ENCODE measurements around the gene HEY2.
"Not testable (repeated sequence)": the region's sequence is repeated elsewhere in the genome, so short reads cannot be mapped to it uniquely, and the experiment has no call there.

The HEY2 gene

DNA sequence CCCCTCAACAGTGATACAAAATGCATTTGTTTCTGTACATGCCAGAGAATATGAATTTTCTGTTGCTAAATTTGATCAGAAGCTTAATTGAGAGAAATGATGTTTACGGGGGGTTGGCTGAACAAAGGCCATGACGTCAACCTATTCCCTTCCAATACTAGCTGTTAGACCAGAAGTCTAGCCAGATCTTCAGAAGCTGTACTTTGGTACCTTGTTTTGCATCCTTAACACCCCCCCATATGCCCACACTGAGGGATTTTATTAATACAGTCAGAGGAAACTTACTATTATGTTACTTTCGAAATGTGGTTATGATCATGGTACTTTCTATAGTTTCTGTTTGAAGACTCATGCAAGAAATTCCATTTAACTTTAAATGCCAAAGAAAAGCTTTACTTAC lies 44.4 kb downstream of the HEY2 start:
- H3K4me3 ChIP-seq (ENCODE audit: low read depth, low read length), result no peak overlapping the region

DNA sequence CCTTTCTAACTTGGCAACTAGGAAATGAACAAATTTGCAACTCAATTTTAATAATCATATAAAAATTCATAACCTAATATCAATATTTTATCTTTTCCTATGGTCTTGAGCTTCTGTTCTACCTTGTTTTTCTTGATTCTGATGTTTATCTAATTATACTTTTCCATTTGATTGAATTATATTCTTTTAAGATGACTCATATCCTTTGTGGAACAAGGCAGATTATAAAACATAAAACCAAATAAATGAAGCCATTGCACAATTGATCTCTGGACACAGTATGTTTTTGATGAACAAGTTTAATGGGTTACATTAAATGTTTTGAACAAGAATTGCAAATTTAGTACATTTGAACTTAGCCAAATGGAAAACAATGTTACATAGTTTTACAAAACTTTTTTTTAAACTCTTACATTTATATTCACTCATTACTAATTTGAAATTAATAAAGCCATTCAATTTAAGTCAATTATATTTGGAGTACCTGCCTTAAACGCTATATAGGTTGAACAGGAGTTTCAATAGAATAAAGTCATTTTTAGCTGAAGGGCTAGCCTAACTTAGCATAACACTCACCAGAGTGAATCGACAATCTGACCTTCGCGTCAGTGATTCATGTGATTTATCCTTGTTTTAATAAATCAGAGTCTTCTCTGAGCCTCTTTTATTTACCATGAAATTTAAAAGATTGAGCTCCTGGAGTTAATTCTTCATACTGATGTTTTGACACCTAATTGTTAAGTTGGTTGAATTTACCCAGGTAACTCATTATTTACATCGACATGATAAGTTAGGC lies 45.1 kb downstream of the HEY2 start:
- no peak overlapping the region for H3K4me3 ChIP-seq (ENCODE audit: low read depth, low read length)

DNA sequence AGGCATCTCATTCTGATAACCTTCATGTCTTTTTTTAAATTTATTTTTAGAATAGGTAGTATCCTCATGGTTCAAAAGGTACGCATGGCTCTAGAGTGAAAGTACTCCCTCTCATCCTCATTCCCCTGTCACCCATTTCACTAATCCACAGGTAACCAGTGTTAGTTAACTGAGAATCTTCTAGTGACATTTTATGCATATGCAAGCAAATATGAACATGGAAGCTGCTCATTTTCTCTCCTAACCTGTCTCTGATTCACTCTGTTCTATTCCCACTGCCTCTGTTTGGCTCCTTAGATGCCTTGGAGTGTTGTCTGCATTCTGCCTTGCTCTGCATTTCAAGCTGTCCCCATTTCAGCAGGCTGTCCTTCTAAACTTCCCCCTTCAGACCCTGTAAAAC lies 45.9 kb downstream of the HEY2 start:
- H3K4me3 ChIP-seq (ENCODE audit: low read depth, low read length), result no peak overlapping the region

DNA sequence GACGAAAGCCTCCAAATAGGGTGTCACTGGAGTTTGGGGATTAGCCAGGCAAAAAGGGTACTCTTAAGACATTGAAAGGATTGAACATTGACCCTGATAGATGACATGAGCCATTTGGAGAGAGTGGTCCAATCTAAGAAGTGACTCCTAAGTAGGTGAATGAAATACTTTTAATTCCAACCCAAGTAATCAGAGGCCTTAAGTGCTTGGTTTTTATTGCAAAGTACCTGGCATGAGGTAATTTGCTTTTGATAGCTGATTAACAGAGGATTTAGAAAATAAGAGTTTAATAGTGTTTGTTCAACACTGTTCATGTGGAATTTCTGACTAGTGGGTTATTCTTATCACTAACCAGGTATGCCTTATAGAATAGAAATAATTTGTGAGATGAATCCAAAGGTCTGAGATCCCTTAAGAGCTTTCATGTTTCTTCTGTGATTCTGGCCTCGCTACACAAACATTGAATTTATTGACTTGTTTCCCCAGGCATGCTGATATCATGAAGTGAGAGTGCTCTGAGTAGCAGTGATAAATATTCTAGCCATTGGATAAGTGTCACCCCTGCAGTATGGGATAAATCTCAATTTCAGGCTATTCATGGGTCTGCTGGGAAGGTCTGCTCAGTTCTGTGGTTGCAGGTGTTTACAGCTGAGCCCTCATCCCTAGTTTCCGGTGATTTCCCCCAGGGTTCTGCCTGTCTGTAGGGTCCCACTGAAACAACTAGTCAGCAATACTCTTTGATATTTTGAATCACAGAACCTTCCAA lies 47.9 kb downstream of the HEY2 start:
- no peak overlapping the region for H3K4me3 ChIP-seq (ENCODE audit: low read depth, low read length)

DNA sequence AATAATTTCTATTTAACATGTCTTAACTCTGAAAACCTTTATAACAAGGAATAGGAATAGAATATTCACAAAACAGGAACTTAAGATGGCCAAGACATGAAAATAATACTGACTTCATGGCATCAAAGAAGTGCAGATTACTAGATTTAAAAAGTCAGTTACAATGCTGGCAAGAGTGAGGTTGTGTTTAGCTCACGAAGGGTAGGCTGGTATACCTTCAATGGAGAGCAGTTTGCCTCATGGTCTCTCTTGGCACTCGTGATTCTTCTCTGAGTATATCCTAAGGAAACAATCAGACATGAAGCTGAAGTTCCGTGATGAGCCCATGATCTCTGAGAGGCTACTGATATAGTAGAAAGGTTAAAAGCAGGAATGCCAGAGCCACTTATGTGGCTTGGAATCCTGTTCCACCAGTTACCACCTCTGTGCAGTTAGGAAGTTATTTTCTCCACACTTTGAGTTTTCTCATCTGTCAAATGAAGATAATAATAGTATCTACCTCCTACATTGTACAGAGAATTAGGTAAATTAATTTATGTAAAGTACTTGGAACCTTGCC lies 48.5 kb downstream of the HEY2 start:
- H3K4me3 ChIP-seq (ENCODE audit: low read depth, low read length), result no peak overlapping the region

DNA sequence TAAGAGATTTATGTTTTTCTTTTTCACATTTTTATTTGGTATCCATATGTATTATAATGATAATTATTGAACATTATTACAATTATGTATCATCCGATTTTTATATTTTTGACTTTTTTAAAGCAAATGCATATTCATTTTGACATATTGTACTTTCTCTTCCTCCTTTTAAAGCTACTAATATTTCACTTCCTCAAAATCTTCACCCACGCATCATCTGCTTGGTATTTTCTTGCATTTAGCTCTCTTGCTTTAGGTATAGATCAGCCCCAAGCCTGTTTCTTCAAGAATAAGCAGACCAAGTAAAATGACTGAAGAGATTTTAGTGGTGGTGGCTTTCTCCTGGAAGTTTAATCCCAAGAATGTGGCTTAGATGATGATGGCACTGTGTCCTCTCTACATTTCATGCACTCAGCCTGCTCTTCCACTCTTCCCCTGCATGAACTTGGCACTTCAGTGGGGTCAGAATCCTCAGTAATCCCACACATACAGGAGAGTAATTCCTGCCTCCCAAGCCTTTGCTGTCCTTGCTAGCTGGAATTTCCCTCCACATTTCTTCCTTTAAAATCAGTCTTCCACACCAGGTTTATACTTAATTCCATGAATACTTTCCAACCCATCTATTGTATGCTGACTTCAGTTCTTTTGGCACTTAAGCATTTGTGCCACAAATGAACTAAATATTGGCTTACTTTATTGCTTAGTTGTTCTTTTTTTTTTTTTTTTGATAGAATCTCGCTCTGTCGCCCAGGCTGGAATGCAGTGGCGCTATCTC lies 49.5 kb downstream of the HEY2 start:
- H3K4me3 ChIP-seq (ENCODE audit: low read depth, low read length), result no peak overlapping the region

DNA sequence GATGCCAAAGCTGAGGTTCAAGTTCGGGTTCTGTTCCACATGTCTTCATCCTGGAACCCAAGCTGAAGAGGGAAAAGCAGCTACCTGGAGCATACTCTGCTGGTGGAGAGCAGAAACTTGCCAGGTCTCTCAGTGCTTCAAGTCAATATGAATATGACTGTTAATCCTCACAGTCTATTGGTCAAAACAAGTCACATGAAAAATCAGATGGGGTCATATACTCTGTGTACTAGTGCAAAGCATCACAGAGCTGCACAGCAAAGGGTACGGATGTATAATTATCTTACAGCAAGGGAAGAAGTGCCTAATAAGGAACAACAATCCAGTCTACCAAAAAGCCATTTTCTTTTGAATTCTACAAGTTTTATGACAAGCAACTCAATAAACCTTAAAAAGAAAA lies 53.0 kb downstream of the HEY2 start:
- no peak overlapping the region for H3K4me3 ChIP-seq (ENCODE audit: low read depth, low read length)

DNA sequence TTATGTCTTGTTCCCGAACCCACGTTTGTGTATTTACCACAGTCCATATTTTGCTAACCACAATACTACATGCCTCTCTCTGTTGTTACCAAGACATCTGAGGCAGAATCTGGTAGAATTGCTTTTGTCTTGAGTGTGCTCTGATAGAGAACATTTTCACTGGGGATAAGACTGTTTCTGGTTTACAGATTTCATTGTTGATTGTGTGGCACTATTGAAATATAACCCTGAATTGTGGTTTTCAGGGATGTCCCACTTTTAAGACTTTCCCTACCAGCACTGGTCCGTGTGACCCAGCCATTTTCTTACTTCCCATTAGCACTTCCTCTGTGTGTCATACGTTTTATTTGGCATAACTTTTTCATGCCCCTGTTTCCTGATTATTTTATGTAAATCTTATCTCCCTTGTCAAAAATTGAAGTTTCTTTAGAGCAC lies 53.5 kb downstream of the HEY2 start:
- no peak overlapping the region for H3K4me3 ChIP-seq (ENCODE audit: low read depth, low read length)

DNA sequence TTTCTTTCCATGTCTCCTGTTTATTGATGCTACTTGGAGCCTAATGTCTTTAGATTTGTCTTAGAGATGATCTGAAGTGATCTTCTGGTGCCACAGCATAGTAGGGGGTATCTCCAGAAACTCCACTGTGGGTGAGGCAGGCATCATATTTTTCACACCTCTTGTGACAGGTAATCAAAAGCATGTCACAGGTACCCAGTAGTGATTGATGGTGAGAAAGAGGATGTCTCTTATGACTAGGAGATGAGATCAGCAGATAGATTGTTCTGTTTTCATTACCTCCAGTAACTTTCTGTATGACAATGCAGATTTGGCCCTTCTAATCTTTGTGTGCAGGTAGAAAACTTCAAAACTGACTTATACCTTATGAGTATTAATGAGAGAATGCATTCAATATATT lies 54.8 kb downstream of the HEY2 start:
- no peak overlapping the region for H3K4me3 ChIP-seq (ENCODE audit: low read depth, low read length)

DNA sequence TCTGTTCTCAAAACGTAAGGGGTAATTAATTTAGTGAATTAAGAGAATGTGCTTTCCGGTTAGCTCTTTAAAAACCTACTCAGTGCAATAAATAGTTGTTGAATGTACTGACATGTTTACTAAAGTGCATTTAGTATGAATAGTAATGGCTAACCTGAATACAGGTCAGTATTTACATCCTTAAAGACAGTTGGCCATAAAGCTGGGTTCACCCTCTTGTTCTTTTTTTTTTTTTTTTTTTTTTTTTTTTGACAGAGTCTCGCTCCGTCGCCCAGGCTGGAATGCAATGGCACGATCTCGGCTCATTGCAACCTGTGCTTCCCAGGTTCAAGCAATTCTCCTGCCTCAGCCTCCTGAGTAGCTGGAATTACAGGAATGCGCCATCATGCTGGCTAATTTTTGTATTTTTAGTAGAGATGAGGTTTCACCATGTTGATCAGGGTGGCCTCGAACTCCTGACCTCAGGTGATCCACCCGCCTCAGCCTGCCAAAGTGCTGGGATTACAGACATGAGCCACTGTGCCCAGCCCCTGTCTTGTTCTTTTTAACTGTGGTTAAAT lies 55.5 kb downstream of the HEY2 start:
- not testable (repeated sequence) for H3K4me3 ChIP-seq (ENCODE audit: low read depth, low read length)

DNA sequence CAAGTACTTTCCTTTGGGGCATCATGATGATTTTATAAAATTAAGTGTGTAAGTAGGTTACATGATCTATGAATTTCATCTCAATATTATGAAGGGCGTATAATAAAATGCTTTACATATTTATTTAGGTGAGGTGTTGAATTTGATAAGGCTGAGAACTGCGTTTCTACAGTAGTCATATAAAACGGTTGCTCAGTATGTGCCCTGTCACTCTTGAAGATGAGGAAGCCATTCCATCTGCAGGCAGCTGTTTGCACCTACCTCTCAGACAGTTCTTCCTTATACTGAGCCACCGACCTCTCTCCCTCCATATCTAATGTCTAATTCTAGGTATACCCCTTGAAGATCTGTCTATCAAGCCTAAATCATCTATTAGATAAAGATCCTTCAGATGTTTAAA lies 57.4 kb downstream of the HEY2 start:
- H3K4me3 ChIP-seq (ENCODE audit: low read depth, low read length), result no peak overlapping the region

DNA sequence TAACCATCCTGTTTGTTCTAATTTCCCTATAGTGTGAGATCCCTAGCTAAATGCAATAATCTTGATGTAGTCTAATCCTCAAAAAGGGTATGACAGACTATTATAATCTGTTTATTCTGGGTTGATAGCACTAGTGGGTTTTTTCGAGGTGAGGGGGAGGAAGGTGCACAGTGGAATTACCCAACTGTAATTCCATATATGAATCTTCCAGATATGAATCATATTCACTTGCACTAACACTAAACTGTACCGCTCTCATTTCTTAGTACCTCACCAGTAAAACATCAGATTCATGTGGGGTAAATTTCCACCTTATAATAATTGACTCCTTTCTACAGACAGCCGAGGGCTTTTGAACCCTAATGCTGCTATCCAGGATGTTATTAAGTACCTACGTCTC lies 57.9 kb downstream of the HEY2 start:
- H3K4me3 ChIP-seq (ENCODE audit: low read depth, low read length), result no peak overlapping the region

DNA sequence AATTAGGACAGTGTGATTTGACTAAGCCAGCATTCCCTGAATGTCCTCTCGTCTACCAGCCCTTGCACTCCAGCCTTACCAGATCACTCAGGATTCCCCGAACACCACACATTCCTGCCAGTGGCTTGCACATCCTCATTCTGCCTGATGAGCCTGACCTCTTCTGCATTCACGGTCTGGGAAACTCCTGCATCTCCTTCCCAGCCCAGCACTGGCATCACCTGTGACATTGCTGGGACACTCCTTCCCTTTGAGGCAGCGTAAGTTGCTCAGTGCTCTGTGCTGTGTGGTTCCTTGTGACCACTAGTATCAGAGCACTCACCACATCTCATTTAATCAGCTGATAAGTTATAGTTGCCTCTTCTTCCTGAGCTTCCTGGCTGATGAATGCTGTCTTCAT lies 58.6 kb downstream of the HEY2 start:
- H3K4me3 ChIP-seq (ENCODE audit: low read depth, low read length), result no peak overlapping the region

DNA sequence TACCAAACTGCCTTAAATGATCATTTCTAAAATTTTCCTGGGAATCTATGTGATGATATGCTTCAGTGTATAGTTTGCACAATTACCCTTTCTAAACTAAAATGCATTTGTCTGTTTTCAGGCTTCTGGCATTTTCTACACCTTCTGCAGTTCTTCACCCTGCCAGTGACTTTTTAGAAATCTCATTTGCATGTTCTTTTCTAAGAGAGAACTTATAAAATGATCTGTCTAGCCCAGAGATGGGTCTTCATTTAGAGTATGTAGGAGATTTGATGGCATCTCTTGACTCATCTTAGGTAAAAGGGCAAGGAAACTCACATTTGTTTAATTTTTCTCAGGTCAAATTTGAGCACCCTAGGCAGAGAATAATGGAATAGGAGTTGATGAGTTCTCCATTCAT lies 59.2 kb downstream of the HEY2 start:
- H3K4me3 ChIP-seq (ENCODE audit: low read depth, low read length), result no peak overlapping the region

DNA sequence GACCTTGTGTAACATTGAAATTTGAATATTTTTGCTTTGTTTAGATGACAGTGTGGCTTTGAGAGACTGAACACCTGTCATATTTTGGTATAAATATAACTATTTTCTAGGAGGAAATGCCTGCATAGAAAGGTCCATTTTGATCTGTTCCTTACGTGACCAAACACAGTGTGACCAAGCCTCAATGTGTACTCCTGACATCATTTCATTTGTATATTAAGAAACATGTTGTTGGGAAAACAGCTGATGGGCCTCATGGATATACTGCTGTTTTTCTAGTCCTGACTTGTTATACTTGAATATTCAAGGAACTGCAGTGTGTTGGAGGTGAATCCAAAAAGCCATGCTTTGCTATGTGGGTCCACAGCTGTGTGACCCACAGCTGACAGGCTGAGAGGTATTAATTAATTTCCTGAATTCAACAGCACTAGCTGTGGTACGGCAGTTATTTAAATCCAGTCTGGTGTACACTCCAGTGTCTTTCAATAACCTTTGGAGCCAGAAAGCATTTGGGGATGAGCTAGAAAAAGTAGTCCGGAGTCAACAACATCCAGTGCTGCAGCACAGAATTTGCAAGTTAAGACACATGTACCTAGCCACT lies 60.2 kb downstream of the HEY2 start:
- no peak overlapping the region for H3K4me3 ChIP-seq (ENCODE audit: low read depth, low read length)

DNA sequence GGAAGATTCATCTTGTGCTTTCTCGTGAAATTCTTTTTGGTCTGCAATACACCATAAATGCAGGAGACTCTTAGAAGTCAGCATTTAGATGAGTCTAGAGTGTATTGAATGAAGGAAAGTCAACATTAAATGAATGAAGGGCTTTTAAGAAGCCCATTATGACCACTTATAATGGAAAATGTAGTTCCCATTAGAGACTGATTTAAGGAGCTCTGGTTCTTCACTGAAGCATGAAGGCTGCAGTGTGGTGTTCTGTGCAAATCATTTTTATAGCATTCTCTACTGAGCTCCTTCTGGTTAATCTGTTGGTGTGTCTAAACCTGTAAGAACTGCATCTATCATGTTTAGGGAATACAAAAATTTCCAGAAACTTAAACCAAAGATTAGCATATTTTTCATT lies 61.0 kb downstream of the HEY2 start:
- H3K4me3 ChIP-seq (ENCODE audit: low read depth, low read length), result no peak overlapping the region

Data from iPS-11a (cell line).